ENCODE measurements around the gene GRAP2.

GRAP2 gene

GRCh38 chr22:40021401-40022000 is 120.6 kb downstream of the GRAP2 start:
- H3K9me3 ChIP-seq (ENCODE audit: control insufficient read depth in 2 of 2, low read length in 2 of 2), result no peaks in the 10 kb centered on the region

GRCh38 chr22:40022536-40023240 is 121.8 kb downstream of the GRAP2 start:
- H3K4me3 ChIP-seq (ENCODE audit: low read length in 2 of 2), result no peak overlapping the region
- no peak overlapping the region for H3K27ac ChIP-seq (ENCODE audit: low read length)
- H3K36me3 ChIP-seq (ENCODE audit: control insufficient read depth in 2 of 2, insufficient read depth in 2 of 2, low read length in 2 of 2), result no peaks in the 10 kb centered on the region
- H3K9ac ChIP-seq (ENCODE audit: low read length in 2 of 2), result no peak overlapping the region
- H3K4me1 ChIP-seq (ENCODE audit: control insufficient read depth, insufficient read depth, low read length), result no peaks in the 10 kb centered on the region
- no peaks in the 10 kb centered on the region for H3K9me3 ChIP-seq (ENCODE audit: control insufficient read depth in 2 of 2, low read length in 2 of 2)
- H3K27me3 ChIP-seq (ENCODE audit: control insufficient read depth in 1 of 2, insufficient read depth in 2 of 2, low read length in 2 of 2), result peaks cover 5 to 7% of the 10 kb centered on the region in 2 donors

More at GRCh38 chr22:40021401-40022000, 120.6 kb downstream of the GRAP2 start:
- Histone ChIP-seq H3K9ac (ENCODE audit: low read length in 2 of 2) (no peak overlapping the region), H3K4me1 (ENCODE audit: control insufficient read depth, insufficient read depth, low read length) (no peaks in the 10 kb centered on the region), H3K36me3 (ENCODE audit: control insufficient read depth in 2 of 2, insufficient read depth in 2 of 2, low read length in 2 of 2) (no peaks in the 10 kb centered on the region), H3K27me3 (ENCODE audit: control insufficient read depth in 1 of 2, insufficient read depth in 2 of 2, low read length in 2 of 2) (peaks cover 5 to 7% of the 10 kb centered on the region in 2 donors), H3K4me3 (ENCODE audit: low read length in 2 of 2) (no peak overlapping the region), H3K27ac (ENCODE audit: low read length) (no peak overlapping the region)

All from stomach smooth muscle (tissue), 2 donors.